ENCODE results near the gene HABP2. TPM values are rescaled to one million over a fixed set of nuclear protein-coding genes. Genes with fewer than 3 reads are reported as not detected.

The HABP2 gene
- polyA plus RNA-seq, 1 of the 3 experiments (the other 2 are of a cell fraction), result not detected

DNA sequence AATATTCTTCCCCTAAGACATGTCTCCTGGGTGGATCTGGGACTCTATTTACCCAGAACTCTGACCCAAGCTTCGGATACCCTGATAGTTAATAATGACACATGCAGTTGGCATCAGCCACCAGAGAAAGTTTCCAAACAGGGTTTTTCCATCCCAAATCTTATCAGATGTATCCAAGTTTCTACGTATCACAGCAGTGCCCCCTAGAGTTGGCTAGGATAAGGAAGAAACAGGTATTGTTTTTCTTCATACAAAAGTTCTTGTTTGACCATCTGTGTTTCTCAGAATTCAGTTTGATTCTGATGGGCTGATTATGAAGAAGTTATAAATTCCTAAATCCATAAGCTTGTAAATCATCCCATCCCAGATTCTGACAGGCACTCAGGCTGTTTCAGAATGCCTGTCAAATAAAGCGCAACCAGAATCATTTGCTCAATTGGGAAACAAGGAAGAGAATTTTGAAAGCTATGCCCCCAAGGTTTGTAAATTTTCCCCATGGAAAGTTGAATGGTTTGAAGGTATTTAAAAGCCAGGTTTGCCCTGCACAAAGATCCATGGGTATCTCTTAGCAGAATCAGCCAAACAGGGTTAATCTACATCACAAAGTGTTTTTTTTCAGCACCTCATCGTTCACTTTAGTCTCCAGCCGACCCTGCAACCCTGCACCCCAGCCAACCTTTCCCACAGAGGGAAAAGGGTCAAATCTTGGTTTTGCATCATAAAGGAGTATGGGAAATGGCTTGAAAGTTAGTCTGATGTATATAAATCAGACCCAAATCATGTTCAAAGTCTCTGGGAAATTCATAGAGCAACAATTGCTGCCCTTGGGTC, 63.6 kb downstream of the HABP2 start:
- Histone ChIP-seq H3K27me3 (ENCODE audit: insufficient read depth) (peaks cover 15% of the 10 kb centered on the region; the same call in 1 of the 2 replicates), H3K27ac (ENCODE audit: low read depth in 2 of 2, low read length in 1 of 2) (no peak overlapping the region), H4K20me1 (ENCODE audit: insufficient read depth) (no peaks in the 10 kb centered on the region), H3K9me3 (no peaks in the 10 kb centered on the region), H3K9me2 (no peaks in the 10 kb centered on the region), H2AFZ (ENCODE audit: low read depth) (no peak overlapping the region), H3K4me2 (no peak overlapping the region), H3K4me1 (ENCODE audit: control insufficient read depth in 1 of 2, insufficient read depth in 2 of 2, low read depth in 1 of 2, low read length in 1 of 2) (no peaks in the 10 kb centered on the region; a peak in 1 of 4 replicates), H3F3A (replicated peaks; ENCODE audit: insufficient read depth) (no peaks in the 10 kb centered on the region), H3K4me3 (ENCODE audit: low read depth in 2 of 2, low read length in 1 of 2) (peak overlapping the region in 1 of 2 experiments; percentile 6; a peak in 1 of 4 replicates), H3K36me3 (replicated peaks in 1 of 2; ENCODE audit: control insufficient read depth in 1 of 2, insufficient read depth in 2 of 2, low read length in 1 of 2) (no peaks in the 10 kb centered on the region), H3K9ac (no peak overlapping the region), H3K79me2 (ENCODE audit: insufficient read depth) (no peaks in the 10 kb centered on the region)
- ChIA-PET POLR2A (no interaction called here), CTCF (interaction anchor here (0.5 to 2.0 kb wide), 16 partner anchors 11 to 1141 kb away, joined by 3 to 8 read pairs (median 3); no protein-coding TSS in a partner anchor)
- 42% methylated on average over 5 of the region's 5 CpGs for WGBS (ENCODE audit: low lambda C conversion rate)
- TF ChIP-seq, protein P1, sequence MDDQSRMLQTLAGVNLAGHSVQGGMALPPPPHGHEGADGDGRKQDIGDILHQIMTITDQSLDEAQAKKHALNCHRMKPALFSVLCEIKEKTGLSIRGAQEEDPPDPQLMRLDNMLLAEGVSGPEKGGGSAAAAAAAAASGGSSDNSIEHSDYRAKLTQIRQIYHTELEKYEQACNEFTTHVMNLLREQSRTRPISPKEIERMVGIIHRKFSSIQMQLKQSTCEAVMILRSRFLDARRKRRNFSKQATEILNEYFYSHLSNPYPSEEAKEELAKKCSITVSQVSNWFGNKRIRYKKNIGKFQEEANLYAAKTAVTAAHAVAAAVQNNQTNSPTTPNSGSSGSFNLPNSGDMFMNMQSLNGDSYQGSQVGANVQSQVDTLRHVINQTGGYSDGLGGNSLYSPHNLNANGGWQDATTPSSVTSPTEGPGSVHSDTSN (IDR thresholded peaks at IDR 0.05), result no peak
- TF ChIP-seq GATA2 (CRISPR knock-in tag; IDR thresholded peaks at IDR 0.05) (peak; percentile 14; the same call in 1 of the 2 replicates), RCOR1 (IDR thresholded peaks at IDR 0.05; ENCODE audit: low read length) (no peak), SIN3A (IDR thresholded peaks at IDR 0.05; ENCODE audit: borderline replicate concordance, low read depth, low read length) (no peak), RAD21 (IDR thresholded peaks at IDR 0.05; ENCODE audit: low read length) (peak; percentile 45), RXRA (IDR thresholded peaks at IDR 0.05; ENCODE audit: borderline replicate concordance, low read depth) (no peak)
- TF ChIP-seq, protein P2, sequence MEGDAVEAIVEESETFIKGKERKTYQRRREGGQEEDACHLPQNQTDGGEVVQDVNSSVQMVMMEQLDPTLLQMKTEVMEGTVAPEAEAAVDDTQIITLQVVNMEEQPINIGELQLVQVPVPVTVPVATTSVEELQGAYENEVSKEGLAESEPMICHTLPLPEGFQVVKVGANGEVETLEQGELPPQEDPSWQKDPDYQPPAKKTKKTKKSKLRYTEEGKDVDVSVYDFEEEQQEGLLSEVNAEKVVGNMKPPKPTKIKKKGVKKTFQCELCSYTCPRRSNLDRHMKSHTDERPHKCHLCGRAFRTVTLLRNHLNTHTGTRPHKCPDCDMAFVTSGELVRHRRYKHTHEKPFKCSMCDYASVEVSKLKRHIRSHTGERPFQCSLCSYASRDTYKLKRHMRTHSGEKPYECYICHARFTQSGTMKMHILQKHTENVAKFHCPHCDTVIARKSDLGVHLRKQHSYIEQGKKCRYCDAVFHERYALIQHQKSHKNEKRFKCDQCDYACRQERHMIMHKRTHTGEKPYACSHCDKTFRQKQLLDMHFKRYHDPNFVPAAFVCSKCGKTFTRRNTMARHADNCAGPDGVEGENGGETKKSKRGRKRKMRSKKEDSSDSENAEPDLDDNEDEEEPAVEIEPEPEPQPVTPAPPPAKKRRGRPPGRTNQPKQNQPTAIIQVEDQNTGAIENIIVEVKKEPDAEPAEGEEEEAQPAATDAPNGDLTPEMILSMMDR (IDR thresholded peaks at IDR 0.05), result peak; percentile 56
- TF ChIP-seq, protein P3, sequence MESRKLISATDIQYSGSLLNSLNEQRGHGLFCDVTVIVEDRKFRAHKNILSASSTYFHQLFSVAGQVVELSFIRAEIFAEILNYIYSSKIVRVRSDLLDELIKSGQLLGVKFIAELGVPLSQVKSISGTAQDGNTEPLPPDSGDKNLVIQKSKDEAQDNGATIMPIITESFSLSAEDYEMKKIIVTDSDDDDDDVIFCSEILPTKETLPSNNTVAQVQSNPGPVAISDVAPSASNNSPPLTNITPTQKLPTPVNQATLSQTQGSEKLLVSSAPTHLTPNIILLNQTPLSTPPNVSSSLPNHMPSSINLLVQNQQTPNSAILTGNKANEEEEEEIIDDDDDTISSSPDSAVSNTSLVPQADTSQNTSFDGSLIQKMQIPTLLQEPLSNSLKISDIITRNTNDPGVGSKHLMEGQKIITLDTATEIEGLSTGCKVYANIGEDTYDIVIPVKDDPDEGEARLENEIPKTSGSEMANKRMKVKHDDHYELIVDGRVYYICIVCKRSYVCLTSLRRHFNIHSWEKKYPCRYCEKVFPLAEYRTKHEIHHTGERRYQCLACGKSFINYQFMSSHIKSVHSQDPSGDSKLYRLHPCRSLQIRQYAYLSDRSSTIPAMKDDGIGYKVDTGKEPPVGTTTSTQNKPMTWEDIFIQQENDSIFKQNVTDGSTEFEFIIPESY (IDR thresholded peaks at IDR 0.05; ENCODE audit: borderline replicate concordance, low read depth), result no peak
- DNase-seq, result peak; percentile 21

DNA sequence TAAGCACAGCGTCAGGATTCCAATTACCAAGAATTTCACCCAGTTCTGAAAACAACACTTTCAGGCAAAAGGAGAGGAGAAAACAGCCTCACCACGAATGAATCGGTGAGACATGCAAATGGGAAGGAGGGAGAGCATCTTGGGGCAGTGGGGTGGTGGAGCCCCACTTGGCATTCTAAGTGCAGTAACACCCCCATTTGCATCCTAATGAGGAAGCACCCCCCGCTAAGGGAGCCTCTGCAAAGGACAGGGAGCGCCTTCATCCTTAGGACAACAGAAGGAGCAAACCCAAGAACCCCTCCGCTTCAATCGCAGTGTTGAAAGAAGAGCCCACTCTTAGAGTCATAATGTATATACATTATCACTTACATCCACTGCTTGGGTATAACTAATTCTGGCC, 64.2 kb downstream of the HABP2 start:
- Histone ChIP-seq H3K4me3 (ENCODE audit: low read depth in 2 of 2, low read length in 1 of 2) (no peak overlapping the region), H3K9me2 (no peaks in the 10 kb centered on the region), H3K27ac (ENCODE audit: low read depth in 2 of 2, low read length in 1 of 2) (no peak overlapping the region), H3K27me3 (ENCODE audit: insufficient read depth) (peaks cover 15% of the 10 kb centered on the region; the same call in 1 of the 2 replicates), H3K9me3 (no peaks in the 10 kb centered on the region), H3K79me2 (ENCODE audit: insufficient read depth) (no peaks in the 10 kb centered on the region), H3K9ac (no peak overlapping the region), H3K4me2 (no peak overlapping the region), H3K36me3 (replicated peaks in 1 of 2; ENCODE audit: control insufficient read depth in 1 of 2, insufficient read depth in 2 of 2, low read length in 1 of 2) (no peaks in the 10 kb centered on the region), H3K4me1 (ENCODE audit: control insufficient read depth in 1 of 2, insufficient read depth in 2 of 2, low read depth in 1 of 2, low read length in 1 of 2) (no peaks in the 10 kb centered on the region; a peak in 1 of 4 replicates), H2AFZ (ENCODE audit: low read depth) (no peak overlapping the region), H3F3A (replicated peaks; ENCODE audit: insufficient read depth) (no peaks in the 10 kb centered on the region), H4K20me1 (ENCODE audit: insufficient read depth) (no peaks in the 10 kb centered on the region)
- CTCF ChIA-PET, result interaction anchor here (0.7 to 2.0 kb wide), 7 partner anchors 14 to 54 kb away, joined by 3 to 8 read pairs (median 4); no protein-coding TSS in a partner anchor
- POLR2A ChIA-PET, result no interaction called here
- WGBS (ENCODE audit: low lambda C conversion rate), result 55% methylated on average over 7 of the region's 7 CpGs
- no peak for DNase-seq
- TF ChIP-seq, protein P1 (IDR thresholded peaks at IDR 0.05), result no peak
- TF ChIP-seq, protein P2 (IDR thresholded peaks at IDR 0.05), result no peak
- TF ChIP-seq MEF2A (IDR thresholded peaks at IDR 0.05; ENCODE audit: borderline replicate concordance, low read depth), result no peak
- no peak for TF ChIP-seq EZH2phosphoT487 (IDR thresholded peaks at IDR 0.05; ENCODE audit: borderline replicate concordance, low read depth)
- TF ChIP-seq, protein P3 (IDR thresholded peaks at IDR 0.05; ENCODE audit: borderline replicate concordance, low read depth), result no peak
- TF ChIP-seq FOSL2 (IDR thresholded peaks at IDR 0.05; ENCODE audit: borderline replicate concordance, low read depth), result no peak
- no peak for TF ChIP-seq RFX5 (IDR thresholded peaks at IDR 0.05; ENCODE audit: low read length)
- TF ChIP-seq GATA2 (CRISPR knock-in tag; IDR thresholded peaks at IDR 0.05), result no peak
- TF ChIP-seq JUND (IDR thresholded peaks at IDR 0.05), result no peak

Data from SK-N-SH (cell line).